Measurements from ENCODE around the gene ACADSB.

The ACADSB gene

GRCh38 chr10:123043409-123043925, 34.7 kb downstream of the ACADSB start:
- DNase-seq, result peak; percentile 32

GRCh38 chr10:123044391-123044790, 35.6 kb downstream of the ACADSB start:
- DNase-seq, result peak; percentile 7

GRCh38 chr10:123045961-123046731, 37.3 kb downstream of the ACADSB start:
- no peak for DNase-seq

- no peak for DNase-seq
Measured at GRCh38 chr10:123057968-123058367, 49.2 kb downstream of the ACADSB start.

- DNase-seq, result no peak
Measured at GRCh38 chr10:123061865-123062264, 53.1 kb downstream of the ACADSB start.

GRCh38 chr10:123062726-123063125, 53.9 kb downstream of the ACADSB start:
- DNase-seq, result no peak

- no peak for DNase-seq
Measured at GRCh38 chr10:123068087-123068853, 59.5 kb downstream of the ACADSB start.

GRCh38 chr10:123069246-123069986, 60.6 kb downstream of the ACADSB start:
- no peak for DNase-seq

- no peak for DNase-seq
Measured at GRCh38 chr10:123073187-123073586, 64.4 kb downstream of the ACADSB start.

GRCh38 chr10:123074215-123074614, 65.4 kb downstream of the ACADSB start:
- DNase-seq, result no peak

- DNase-seq, result no peak
Measured at GRCh38 chr10:123081896-123082295, 73.1 kb downstream of the ACADSB start.

- DNase-seq, result no peak
Measured at GRCh38 chr10:123083811-123084210, 75.0 kb downstream of the ACADSB start.

GRCh38 chr10:123086281-123086680, 77.5 kb downstream of the ACADSB start:
- DNase-seq, result no peak

- DNase-seq, result no peak
Measured at GRCh38 chr10:123087348-123087747, 78.5 kb downstream of the ACADSB start.

- DNase-seq, result no peak
Measured at GRCh38 chr10:123087786-123088185, 79.0 kb downstream of the ACADSB start.

GRCh38 chr10:123092635-123093414, 84.0 kb downstream of the ACADSB start:
- no peak for DNase-seq

GRCh38 chr10:123093489-123093888, 84.7 kb downstream of the ACADSB start:
- no peak for DNase-seq

GRCh38 chr10:123096452-123096851, 87.6 kb downstream of the ACADSB start:
- no peak for DNase-seq

GRCh38 chr10:123097039-123097438, 88.2 kb downstream of the ACADSB start:
- DNase-seq, result no peak

- DNase-seq, result no peak
Measured at GRCh38 chr10:123100030-123100762, 91.4 kb downstream of the ACADSB start.

- no peak for DNase-seq
Measured at GRCh38 chr10:123101872-123102271, 93.1 kb downstream of the ACADSB start.

GRCh38 chr10:123102673-123103072, 93.9 kb downstream of the ACADSB start:
- no peak for DNase-seq

All from NCI-H524 treated with DMSO at 0.1 percent for 48 hours (cell line).